GM21737 (cell line): ENCODE results near the gene TCF7L2.

ENCODE experiments used
- ATAC-seq: cut with Tn5 transposase; IDR thresholded peaks from one replicate; pipeline ENCODE4 v1.9.1; 2021; ENCODE audit warnings: mild to moderate bottlenecking, moderate library complexity; ENCODE audit not compliant: unreplicated experiment

Gene TCF7L2

GRCh38 chr10:112946649-112947048, 3.4 kb upstream of the TCF7L2 start:
- ATAC-seq: no peak

DNA sequence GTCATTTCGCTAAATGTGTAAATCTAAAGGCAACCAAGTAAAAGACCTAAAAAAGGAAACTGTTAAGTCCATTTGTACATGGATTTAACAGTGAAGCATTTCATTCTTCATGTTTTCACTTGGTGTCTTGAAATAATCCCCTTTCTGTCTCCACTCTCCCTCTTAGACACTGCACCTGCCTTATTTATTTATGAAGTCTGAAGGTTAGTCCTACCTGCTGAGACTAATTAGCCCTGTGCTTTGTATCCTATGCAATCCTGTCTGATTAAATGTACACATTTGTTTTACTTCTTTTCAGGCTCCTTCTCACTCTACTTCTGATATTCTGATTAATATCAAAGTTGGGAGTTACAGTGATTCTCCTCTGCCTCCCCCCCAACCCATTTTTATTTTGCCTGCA, 1.9 kb upstream of the TCF7L2 start:
- no peak for ATAC-seq

DNA sequence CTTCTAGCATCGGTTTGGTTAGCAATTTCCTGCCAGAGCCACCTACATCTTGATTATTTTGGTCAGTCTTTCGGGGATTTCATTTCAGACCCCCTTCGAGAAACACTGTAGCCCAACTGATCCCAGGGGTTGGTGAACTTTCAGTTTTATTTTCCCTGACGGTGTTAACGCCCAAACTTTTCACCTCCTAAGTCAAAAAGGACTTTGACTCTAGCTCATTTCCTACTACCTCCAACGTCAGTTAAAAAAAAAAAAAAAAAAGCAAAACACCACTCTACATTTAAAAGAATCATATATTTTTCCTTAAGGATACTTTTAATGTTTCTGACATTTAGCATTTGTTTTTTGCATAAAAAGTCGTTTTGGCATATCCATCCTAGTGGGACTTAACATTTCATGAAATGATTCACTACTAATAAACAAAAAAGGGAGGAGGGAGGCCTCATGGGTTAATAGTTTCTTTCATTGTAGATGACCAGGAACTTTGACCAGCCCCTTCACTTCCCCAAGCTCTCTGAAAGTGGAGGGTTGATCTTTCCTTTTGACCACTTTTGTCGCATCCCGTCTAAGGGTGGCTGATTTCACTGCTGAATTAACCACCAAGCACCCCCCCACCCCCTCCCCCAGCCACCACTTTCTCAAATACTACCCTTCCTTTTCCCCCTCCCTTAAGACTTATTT, 764 bp upstream of the TCF7L2 start:
- no peak for ATAC-seq

GRCh38 chr10:112950714-112951358, 789 bp downstream of the TCF7L2 start:
- no peak for ATAC-seq

- no peak for ATAC-seq
These were observed 1.6 kb downstream of the TCF7L2 start for GRCh38 chr10:112951359-112952281.

DNA sequence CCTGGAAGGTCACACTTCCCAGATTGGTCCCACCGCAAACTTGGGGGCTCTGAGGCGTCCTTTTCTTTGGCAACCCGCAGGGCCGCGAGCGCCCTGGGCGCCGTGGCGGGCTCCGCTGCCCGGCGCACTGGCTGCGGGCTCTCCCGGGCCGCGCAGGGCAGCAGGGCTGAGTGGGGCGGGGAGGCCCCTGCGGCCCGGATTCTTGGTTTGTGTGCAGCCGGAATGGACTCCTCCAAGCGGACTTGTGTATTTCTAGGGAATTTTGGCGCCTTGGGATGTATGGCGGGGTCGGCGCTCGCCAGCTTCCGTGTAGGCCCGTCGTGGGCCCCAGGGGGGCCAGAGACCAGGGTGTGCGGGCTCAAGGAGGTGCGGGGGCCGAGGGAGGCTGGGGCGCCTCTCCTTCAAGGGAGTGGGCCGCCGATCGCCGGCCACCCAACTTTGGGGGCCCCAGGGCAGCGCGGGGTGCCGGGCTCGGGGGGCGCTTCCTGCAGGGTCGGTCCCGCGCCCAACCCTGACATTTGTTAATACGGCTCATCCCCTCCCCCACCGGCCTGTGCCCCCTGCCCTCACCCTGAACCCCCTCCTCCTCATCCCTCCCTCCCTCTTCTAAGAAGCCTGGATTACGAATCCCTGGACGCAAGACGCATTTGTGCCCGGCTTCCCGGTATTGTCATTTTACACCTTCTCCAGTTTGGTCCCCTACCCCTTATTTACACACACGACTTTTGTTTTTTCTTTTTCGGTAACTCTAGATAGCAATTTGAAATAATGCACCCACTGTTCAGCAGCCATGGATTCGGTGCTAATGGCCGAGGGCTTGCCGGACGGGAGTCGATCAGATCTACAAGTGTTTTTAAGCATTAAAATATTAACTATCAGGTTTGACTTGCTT, 2.5 kb downstream of the TCF7L2 start:
- ATAC-seq: no peak

DNA sequence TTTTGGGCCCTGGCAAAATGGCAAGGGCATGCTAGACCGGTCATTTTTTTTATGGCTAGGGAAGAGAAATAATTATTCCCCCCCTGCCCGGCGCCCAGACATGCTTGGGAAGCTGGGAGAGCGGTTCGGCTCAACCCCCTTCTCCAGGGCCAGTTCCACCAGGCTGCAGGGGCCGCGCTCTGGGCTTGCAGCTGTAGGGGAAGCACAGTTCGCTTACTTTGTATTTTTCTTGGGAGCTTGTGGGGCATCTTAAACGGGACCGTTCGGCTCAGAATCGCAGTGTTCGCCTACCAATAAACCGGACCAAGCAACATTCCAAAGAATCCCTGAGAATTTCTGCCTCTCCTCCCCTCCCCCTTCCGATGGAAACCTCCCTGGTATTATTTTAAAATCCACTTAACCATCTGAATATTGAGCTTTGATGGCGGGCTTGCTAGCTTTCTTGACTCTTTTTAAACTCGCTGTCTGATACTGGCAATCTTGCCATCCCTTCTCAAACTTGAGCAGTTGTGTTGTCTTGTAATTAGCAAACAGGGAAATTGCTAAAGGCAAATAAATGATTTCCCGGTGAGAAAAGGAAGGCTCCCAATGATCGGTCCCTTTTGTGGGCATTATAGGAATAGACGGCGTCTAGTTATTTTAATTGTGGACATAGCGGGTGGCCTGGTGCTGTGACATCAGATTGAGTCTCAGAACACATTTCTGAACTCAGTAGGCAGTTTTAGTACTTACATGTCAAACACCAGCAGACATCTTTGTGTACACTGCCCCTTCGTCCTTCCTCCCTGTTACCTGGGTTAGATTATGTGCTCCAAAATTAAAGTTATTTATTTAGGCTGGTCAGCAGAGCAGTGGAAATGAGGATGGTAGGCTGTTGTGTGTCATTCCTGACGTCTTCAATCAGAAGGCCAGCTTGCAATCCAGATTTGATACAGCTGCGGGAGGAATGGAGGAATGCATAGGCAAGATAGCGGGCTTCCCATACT, 3.4 kb downstream of the TCF7L2 start:
- no peak for ATAC-seq

DNA sequence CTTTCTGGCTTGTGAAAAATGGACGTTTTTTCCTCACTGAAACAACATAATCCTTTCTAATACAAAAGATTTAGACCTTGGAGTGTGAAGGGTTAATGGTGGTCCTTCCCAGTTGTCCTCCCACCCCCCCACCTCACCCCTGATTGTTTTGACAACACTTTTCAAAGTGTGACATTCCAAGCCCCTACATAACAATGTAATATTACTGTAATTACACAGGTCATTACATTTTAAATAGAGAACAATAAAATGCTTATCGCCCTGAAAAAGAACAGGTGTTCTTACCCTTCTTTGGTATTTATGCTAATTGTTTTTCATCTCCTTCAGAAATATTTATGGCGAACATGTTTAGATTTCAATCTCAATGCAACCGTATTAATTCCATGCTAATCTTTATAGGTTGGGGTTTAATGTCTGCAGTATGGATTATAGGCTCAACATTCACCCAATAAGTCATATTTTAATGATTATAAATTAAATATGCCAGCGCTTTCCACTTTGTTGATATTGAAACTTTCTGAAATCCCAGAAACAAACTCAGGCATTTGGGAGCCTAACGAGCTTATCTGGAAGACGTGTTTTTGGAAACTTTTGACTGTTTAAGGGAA, 5.0 kb downstream of the TCF7L2 start:
- ATAC-seq: no peak

GRCh38 chr10:112955582-112956421, 5.8 kb downstream of the TCF7L2 start:
- ATAC-seq: no peak

GRCh38 chr10:112956631-112957350, 6.7 kb downstream of the TCF7L2 start:
- ATAC-seq: no peak

DNA sequence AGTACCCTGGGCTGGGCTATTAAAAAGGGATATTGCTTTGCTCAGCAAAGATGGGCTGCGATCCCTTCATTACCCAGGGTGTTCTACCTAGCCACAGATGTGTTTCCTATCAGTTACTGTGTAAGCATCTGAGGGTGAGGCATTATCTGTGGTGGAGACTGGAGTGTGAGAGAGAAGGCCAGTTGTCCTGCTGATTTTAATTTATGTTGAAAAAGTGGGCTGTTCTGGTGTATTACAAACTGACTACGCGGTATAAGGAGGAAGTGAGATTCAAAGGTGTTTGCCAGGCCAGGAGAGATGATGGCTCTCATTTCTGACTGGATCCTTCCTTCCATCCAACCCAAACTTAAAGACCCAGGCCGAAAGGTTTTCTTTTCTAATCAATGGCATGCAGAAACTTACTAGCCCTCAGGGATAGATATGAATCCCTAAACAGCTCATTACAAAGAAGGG, 7.6 kb downstream of the TCF7L2 start:
- no peak for ATAC-seq

- no peak for ATAC-seq
These were observed 8.4 kb downstream of the TCF7L2 start for GRCh38 chr10:112958275-112958995.

- no peak for ATAC-seq
These were observed 9.3 kb downstream of the TCF7L2 start for GRCh38 chr10:112959207-112959838.

DNA sequence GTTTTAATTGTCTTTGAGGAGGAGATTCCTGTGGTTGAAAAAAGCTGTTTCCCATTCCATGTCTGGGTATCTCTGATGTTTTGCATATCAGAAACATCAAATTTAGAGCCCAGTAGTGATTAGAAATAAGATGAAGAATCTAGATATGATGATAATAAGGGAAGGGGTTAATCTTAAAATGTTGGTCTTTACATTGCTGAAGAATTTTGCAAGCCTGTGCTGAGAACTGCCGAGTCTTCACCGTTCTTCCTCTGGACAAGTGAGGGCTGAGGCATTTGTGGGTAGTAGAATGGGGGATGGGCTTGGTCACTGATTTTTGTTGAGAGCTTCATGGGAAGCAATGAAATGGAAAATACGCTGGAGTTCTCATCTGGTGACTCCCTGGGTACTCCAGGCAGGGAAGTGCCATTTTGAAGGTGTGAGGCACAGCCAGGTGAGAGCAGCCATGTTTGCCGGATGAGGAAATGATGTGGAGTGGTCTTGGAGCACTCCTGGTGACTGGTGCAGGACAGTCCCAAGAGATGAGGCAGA, 10.2 kb downstream of the TCF7L2 start:
- ATAC-seq: no peak

DNA sequence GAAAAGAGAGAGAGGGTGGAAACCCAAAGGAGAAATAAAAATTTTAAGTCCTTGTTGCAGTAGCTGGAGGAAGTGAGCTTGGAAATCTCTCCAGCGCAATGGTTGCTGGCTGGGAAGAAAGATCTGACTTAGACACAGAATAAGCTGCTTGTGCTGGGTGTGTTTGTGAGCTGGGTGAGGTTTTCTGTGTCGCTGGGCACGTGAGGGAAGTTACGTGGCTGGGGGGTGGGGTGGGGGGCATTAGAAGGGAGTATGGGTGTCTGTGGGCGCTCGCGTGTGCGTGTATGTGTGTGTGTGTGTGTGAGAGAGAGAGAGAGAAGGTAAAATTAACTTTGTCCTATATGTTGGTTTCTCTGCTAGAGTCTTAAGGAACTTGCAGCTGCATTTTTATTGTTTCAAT, 11.6 kb downstream of the TCF7L2 start:
- no peak for ATAC-seq

DNA sequence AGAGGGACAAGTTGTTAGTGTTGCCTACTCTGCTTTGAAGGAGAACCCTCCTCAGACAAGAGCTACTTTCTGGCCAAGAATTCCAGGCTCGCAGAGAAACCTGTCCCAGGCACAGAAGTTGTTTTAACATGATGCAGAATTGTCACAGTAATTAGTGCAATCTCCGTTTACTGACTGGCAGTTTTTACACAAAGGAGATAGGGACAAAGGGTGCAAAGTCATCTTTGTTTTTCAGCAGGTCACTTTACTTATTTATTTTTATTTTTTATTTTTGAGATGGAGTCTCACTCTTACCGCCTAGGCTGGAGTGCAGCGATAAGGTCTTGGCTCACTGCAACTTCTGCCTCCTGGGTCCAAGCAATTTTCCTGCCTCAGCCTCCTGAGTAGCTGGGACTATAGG, 12.3 kb downstream of the TCF7L2 start:
- no peak for ATAC-seq
